ENCODE data around the gene KRTAP29-1.

Gene KRTAP29-1

GRCh38 chr17:41339571-41340172 is 37.0 kb upstream of the KRTAP29-1 start:
- H3K36me3 ChIP-seq (ENCODE audit: control insufficient read depth in 2 of 2, insufficient read depth in 1 of 2, low read length in 2 of 2), result no peaks in the 10 kb centered on the region
- no peak overlapping the region for H3K4me3 ChIP-seq (ENCODE audit: low read depth, low read length)
- ChIA-PET POLR2A (no interaction called here), CTCF (interaction anchor here (0.6 to 1.8 kb wide), 3 partner anchors 11 to 65 kb away, joined by 3 to 16 read pairs (median 7); no protein-coding TSS in a partner anchor)
- H3K9me3 ChIP-seq (ENCODE audit: control insufficient read depth, insufficient read depth, low read depth, low read length), result no peaks in the 10 kb centered on the region
- TF ChIP-seq ZNF114 (tag by site-specific recombination; IDR thresholded peaks at IDR 0.05), result no peak
- TF ChIP-seq ZNF18 (tag by site-specific recombination; IDR thresholded peaks at IDR 0.05), result no peak
- no peak for TF ChIP-seq ZNF146 (tag by site-specific recombination; IDR thresholded peaks at IDR 0.05)
- no peaks in the 10 kb centered on the region for H3K4me1 ChIP-seq (ENCODE audit: control insufficient read depth, insufficient read depth, low read length)
- no peak overlapping the region for H3K27ac ChIP-seq (ENCODE audit: extremely low read depth, low read depth, low read length)

GRCh38 chr17:41338961-41339485 is 36.4 kb upstream of the KRTAP29-1 start:
- Histone ChIP-seq H3K36me3 (ENCODE audit: control insufficient read depth in 2 of 2, insufficient read depth in 1 of 2, low read length in 2 of 2) (no peaks in the 10 kb centered on the region), H3K27ac (ENCODE audit: extremely low read depth, low read depth, low read length) (no peak overlapping the region), H3K9me3 (ENCODE audit: control insufficient read depth, insufficient read depth, low read depth, low read length) (no peaks in the 10 kb centered on the region), H3K4me1 (ENCODE audit: control insufficient read depth, insufficient read depth, low read length) (no peaks in the 10 kb centered on the region), H3K4me3 (ENCODE audit: low read depth, low read length) (no peak overlapping the region)
- CTCF ChIA-PET, result interaction anchor here (0.6 to 1.8 kb wide), 4 partner anchors 9 to 66 kb away, joined by 3 to 7 read pairs (median 4); no protein-coding TSS in a partner anchor
- POLR2A ChIA-PET, result no interaction called here
- TF ChIP-seq TSHZ1 (tag by site-specific recombination; IDR thresholded peaks at IDR 0.05; ENCODE audit: borderline replicate concordance) (no peak), ZBTB48 (tag by site-specific recombination; IDR thresholded peaks at IDR 0.05) (no peak), ZNF280C (tag by site-specific recombination; IDR thresholded peaks at IDR 0.05) (no peak), ZSCAN5A (tag by site-specific recombination; IDR thresholded peaks at IDR 0.05) (no peak), ZSCAN23 (tag by site-specific recombination; IDR thresholded peaks at IDR 0.05) (no peak), ZNF791 (tag by site-specific recombination; IDR thresholded peaks at IDR 0.05) (no peak), ZNF776 (tag by site-specific recombination; IDR thresholded peaks at IDR 0.05; ENCODE audit: borderline replicate concordance) (no peak), ZBTB11 (tag by site-specific recombination; conservative IDR thresholded peaks at IDR 0.05; ENCODE audit: low read depth) (no peak), ZNF768 (tag by site-specific recombination; IDR thresholded peaks at IDR 0.05) (no peak), ZNF16 (tag by site-specific recombination; IDR thresholded peaks at IDR 0.05; ENCODE audit: low read depth) (no peak), ZNF37A (tag by site-specific recombination; IDR thresholded peaks at IDR 0.05) (no peak), ZNF221 (tag by site-specific recombination; IDR thresholded peaks at IDR 0.05; ENCODE audit: borderline replicate concordance) (no peak), ZBTB49 (tag by site-specific recombination; IDR thresholded peaks at IDR 0.05; ENCODE audit: low read depth) (no peak), YY1 (tag by site-specific recombination; IDR thresholded peaks at IDR 0.05) (no peak), ZNF571 (tag by site-specific recombination; IDR thresholded peaks at IDR 0.05) (no peak), ZNF426 (tag by site-specific recombination; IDR thresholded peaks at IDR 0.05) (no peak)

All from HEK293 (cell line).